ENCODE data around the gene B4GALT3.

The B4GALT3 gene

GRCh38 chr1:161192476-161193465 lies 15.5 kb upstream of the B4GALT3 start:
- intact Hi-C loops (cut with DNase I; ENCODE audit: low total_unique reads), result no loop called here
- peaks cover 0 to 14% (median 5%) of the 10 kb centered on the region in 4 donors for H3K4me1 ChIP-seq
- peak; percentile 75 to 81 for TF ChIP-seq CTCF (IDR thresholded peaks at IDR 0.05)
- DNase-seq, result peak; percentile 66 to 70
- peaks cover 0 to 18% of the 10 kb centered on the region in 2 donors for H3K27me3 ChIP-seq
- no peaks in the 10 kb centered on the region for H3K9me3 ChIP-seq
- no peak overlapping the region for H3K4me3 ChIP-seq
- H3K27ac ChIP-seq, result no peak overlapping the region
- H3K36me3 ChIP-seq, result peaks cover 0 to 13% (median 7%) of the 10 kb centered on the region in 3 donors

- no peak for TF ChIP-seq CTCF (IDR thresholded peaks at IDR 0.05)
- no peak overlapping the region for H3K27ac ChIP-seq
- H3K27me3 ChIP-seq, result peaks cover 0 to 14% of the 10 kb centered on the region in 2 donors
- peaks cover 0 to 6% (median 0%) of the 10 kb centered on the region in 4 donors for H3K4me1 ChIP-seq
- H3K9me3 ChIP-seq, result no peaks in the 10 kb centered on the region
- peak in 1 of 2 donors; percentile 43 for DNase-seq
- no peak overlapping the region for H3K4me3 ChIP-seq
- intact Hi-C loops (cut with DNase I; ENCODE audit: low total_unique reads), result no loop called here
- H3K36me3 ChIP-seq, result peaks cover 0 to 13% (median 7%) of the 10 kb centered on the region in 3 donors
Measured at GRCh38 chr1:161191971-161192370, 14.7 kb upstream of the B4GALT3 start.

- Histone ChIP-seq H3K4me3 (no peak overlapping the region), H3K27ac (no peak overlapping the region), H3K36me3 (peaks cover 0 to 13% (median 7%) of the 10 kb centered on the region in 3 donors), H3K4me1 (peaks cover 0 to 3% (median 0%) of the 10 kb centered on the region in 4 donors), H3K9me3 (no peaks in the 10 kb centered on the region), H3K27me3 (peaks cover 0 to 5% of the 10 kb centered on the region in 2 donors)
- intact Hi-C loops (cut with DNase I; ENCODE audit: low total_unique reads), result no loop called here
- no peak for TF ChIP-seq CTCF (IDR thresholded peaks at IDR 0.05)
- peak in 1 of 2 donors; percentile 65 for DNase-seq
Measured at GRCh38 chr1:161190962-161191521, 13.7 kb upstream of the B4GALT3 start.

- Histone ChIP-seq H3K4me1 (peaks cover 0 to 13% (median 6%) of the 10 kb centered on the region in 4 donors), H3K36me3 (peaks cover 0 to 13% (median 7%) of the 10 kb centered on the region in 3 donors), H3K9me3 (no peaks in the 10 kb centered on the region), H3K4me3 (no peak overlapping the region), H3K27ac (no peak overlapping the region), H3K27me3 (no peaks in the 10 kb centered on the region)
- intact Hi-C loops (cut with DNase I; ENCODE audit: low total_unique reads), result no loop called here
- peak in 1 of 2 donors; percentile 15 for DNase-seq
- TF ChIP-seq CTCF (IDR thresholded peaks at IDR 0.05), result no peak
Measured at GRCh38 chr1:161189036-161189435, 11.7 kb upstream of the B4GALT3 start.

- DNase-seq, result peak in 1 of 2 donors; percentile 4
- Histone ChIP-seq H3K27me3 (no peaks in the 10 kb centered on the region), H3K27ac (no peak overlapping the region), H3K9me3 (no peaks in the 10 kb centered on the region), H3K36me3 (peaks cover 0 to 13% (median 7%) of the 10 kb centered on the region in 3 donors), H3K4me3 (no peak overlapping the region), H3K4me1 (peaks cover 0 to 13% (median 6%) of the 10 kb centered on the region in 4 donors)
- TF ChIP-seq CTCF (IDR thresholded peaks at IDR 0.05), result no peak
- intact Hi-C loops (cut with DNase I; ENCODE audit: low total_unique reads), result no loop called here
Measured at GRCh38 chr1:161188381-161188780, 11.1 kb upstream of the B4GALT3 start.
